ENCODE results near the gene RBP2.

Gene RBP2

DNA sequence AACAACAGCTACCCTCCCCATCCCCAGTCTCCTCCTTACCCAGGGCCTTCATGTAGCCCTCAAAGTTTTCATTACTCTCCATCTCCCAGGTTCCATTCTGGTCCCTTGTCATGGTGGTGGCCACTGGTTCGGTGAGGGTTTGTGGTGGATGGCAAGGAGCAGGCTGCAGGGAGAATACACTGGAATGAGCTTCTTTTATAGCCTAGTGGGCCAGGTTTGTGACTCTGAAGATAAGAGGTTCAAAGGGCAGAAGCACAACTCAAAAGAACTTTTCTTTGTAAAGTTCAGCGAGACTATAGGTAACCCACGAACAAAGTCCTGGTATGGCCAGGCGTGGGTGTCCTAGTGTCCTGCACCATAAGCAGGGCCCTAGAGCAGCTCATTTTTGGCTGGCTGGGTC, at the start of gene RBP2:
TSS of gene RBP2 (minus strand) at position 169 of the 400 bp plus-strand sequence. CDS start at position 112, 57 bp downstream.
- no peak for DNase-seq (ENCODE audit: low read depth in 2 of 2)

GRCh38 chr3:139524841-139525636, 48.7 kb upstream of the RBP2 start:
- no peak for DNase-seq (ENCODE audit: low read depth in 2 of 2)

GRCh38 chr3:139523718-139524117, 47.4 kb upstream of the RBP2 start:
- DNase-seq (ENCODE audit: low read depth in 2 of 2), result no peak

- no peak for DNase-seq (ENCODE audit: low read depth in 2 of 2)
These were observed 46.9 kb upstream of the RBP2 start for GRCh38 chr3:139523166-139523565.

DNA sequence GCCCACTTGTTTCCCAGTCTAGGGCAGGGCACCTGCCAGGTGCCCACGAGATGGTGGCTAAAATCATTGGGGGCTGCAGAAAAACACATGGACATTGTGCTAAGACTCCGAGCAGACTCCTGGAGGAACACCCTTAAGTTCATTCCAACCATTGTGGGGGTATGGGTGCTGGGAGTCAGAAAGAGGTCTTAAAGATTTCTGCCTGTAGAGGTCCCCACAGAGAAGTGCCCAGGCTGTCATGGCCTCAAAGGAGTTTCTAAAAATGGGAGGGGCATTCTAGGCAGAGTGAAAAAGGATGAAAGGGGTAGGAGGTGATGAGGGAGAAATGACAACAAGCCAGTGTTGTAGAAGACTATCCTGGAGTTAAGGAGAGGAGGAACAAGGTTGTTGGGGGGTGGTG, 46.1 kb upstream of the RBP2 start:
- DNase-seq (ENCODE audit: low read depth in 2 of 2), result no peak

DNA sequence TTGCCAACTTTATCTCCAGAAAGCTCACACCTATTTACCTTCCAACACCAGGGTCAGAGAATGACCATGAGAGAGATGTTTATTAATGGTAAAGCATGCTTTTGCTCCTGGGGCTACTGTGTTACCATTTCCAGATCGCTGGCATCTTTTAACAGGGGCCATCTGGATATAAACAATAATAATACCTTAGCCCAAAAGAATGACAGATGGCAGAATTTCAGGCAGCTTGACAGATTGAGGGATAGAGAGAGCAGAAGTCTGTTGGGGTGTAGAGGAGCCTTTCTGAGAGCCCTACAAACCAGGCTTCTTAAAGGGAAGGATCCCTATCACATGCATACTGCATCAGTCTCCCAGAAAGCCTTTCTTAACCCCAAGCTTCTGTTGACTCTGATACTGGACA, 45.5 kb upstream of the RBP2 start:
- no peak for DNase-seq (ENCODE audit: low read depth in 2 of 2)

GRCh38 chr3:139521144-139521543, 44.8 kb upstream of the RBP2 start:
- DNase-seq (ENCODE audit: low read depth in 2 of 2), result no peak

DNA sequence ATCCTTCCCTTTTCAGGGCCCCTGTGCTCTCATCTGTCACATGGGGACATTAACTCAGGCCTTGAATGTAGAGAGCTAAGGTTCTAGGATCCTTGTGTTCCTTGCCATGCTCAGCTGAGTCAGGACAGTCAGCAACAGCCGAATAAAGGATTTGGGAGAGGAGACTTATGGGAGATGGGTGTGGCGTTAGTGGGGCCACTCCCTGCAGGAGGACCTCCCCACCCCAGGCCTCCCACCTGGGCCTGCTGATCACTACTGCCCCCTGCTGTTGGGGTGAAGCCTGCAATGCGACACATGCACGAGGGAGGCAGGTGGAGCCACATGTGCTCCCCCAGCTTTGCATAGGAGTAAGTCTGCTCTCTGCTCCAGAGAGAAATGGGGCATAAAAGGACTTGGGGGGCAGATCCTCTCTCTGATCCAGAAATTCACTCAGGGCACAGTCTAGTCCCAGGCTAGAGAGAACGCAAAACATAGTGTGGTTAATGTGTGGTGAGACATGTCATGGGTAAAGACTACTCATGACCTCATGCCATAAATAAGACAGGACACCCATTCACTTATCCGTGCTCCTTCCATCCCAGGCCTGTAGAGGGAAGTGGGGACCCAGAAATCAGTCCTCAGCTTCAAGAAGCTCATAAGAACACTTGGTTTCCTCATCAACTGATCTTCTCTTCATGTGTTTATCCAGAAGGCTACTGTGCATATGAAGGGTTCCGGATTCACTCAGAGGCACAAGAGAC, 43.9 kb upstream of the RBP2 start:
- no peak for DNase-seq (ENCODE audit: low read depth in 2 of 2)

DNA sequence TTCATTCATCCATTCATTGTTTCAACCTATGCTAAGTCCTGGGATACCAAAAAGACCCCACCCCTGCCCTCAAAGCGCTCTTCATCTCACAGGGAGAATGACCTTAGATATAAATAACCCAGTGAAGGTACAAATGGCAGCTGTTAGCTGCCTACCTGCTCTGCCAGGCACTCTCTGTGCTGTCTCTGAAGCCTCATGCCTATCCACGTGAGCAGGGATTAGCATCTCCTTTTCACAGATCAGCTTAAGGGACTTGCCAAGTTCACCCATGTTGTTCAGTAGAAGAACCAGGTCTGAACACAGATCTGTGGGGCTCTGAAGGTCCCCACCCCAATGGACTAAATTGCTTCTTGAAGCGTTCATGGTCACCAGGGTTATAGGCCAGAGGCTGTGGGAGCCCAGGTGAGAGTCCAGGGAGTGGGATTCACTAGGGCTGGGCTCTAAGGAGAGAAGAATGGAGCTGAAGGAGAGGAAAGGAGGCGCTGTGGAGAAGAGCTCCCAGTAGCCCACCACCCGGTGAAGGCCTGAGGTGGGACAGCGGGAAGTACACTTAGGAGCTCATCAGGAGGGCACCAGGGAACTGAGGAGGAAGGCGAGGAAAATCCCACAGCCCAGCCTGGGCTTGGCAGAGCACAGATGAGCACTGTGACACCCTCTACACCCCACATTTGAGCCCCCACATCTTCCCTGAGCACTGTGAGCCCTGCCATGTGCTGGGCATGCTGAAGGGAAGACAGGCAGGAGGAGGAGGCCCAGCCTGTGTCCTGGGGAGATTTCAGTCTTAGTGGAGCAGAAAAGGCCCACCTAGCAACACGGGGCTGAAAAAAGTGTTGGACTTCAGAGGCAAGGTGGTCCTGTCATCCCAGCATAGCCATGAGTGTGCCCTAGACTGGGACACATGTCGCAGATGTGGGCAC, 42.9 kb upstream of the RBP2 start:
- DNase-seq (ENCODE audit: low read depth in 2 of 2), result no peak

DNA sequence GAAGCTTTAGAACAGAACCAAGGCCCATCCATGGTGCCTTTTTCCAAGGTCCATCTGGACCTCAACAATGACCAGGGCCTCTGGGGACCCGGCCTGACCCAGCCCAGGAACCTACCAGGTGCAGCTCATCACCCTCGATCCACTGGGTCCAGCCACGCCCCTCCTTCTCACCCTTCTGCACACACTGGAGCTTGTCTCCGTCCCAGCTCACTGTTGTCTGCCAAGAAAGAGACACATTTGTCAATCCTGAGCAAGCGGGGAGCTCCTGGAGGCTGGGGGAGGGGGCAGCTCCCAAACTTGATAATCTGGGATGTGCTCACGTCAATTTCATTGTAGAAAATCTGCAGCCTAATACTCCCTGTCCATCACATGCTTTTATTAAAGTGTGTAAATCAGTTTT, 42.0 kb upstream of the RBP2 start:
- DNase-seq (ENCODE audit: low read depth in 2 of 2), result no peak

- no peak for DNase-seq (ENCODE audit: low read depth in 2 of 2)
These were observed 41.2 kb upstream of the RBP2 start for GRCh38 chr3:139517321-139518065.

DNA sequence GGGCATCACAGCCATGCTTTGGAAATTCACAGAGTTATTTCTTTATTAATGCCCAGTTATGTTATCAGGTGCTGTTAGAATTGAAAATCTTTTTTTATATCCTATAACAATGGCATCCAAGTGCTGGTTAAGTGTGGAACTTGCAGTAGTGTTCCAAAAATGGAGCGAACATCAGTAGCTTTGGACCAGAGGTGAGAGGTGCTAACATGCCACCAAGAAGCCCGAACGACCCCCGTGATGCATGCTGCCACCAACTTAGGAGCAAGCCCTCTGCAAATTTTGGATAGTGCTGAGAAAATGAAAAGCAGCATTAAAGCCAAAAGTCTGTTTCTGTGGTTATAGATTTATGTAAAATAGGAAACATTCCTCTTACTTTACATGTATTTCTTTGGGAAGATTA, 38.4 kb upstream of the RBP2 start:
- no peak for DNase-seq (ENCODE audit: low read depth in 2 of 2)

GRCh38 chr3:139509631-139510030, 33.3 kb upstream of the RBP2 start:
- DNase-seq (ENCODE audit: low read depth in 2 of 2), result no peak

GRCh38 chr3:139506766-139507165, 30.4 kb upstream of the RBP2 start:
- no peak for DNase-seq (ENCODE audit: low read depth in 2 of 2)

DNA sequence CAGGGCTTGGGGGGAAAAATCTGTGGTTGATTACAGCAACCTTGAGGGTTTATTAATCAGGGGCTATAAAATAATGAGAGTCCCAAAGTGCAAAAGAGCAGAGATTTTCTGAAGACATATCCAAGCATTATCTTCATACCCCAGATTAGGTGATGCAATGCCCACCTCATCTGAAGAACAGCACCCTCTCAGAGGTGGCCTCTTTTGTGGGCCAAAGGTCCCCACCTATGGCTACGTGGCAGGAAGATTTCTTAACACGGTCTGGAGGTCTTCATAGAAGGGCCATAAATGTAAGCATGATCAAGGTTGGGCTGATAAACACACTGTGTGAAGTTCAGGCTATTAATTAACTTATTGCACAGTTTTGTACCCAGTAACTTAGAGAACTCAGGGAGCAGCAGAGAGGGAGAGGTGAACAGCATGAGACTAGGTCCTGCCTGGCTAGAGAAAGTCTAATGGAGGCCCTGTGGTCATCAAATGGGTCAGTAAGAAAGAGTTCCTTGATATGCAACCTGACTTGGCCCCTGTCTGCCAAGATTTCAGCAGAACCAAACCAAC, 29.6 kb upstream of the RBP2 start:
- no peak for DNase-seq (ENCODE audit: low read depth in 2 of 2)

DNA sequence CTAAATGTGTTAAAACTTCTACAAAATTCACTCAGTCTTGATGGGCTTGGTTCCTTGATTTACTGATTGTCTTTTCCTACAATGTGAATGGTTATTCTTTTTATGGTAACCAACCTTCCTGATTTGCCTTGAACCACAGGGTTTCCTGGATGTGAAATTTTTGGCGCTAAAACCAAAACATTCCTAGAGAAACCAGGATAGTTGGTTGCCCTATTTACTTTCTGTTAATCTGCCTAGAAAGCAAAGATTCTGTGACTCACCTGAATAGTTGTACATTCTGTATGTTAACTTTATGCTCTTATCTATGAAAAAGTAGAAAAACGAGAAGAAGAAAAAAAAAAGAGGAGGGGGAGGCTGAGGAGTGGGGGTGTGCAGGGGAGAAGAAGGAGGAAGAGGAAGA, 23.2 kb upstream of the RBP2 start:
- no peak for DNase-seq (ENCODE audit: low read depth in 2 of 2)

GRCh38 chr3:139493826-139494385, 17.6 kb upstream of the RBP2 start:
- no peak for DNase-seq (ENCODE audit: low read depth in 2 of 2)

DNA sequence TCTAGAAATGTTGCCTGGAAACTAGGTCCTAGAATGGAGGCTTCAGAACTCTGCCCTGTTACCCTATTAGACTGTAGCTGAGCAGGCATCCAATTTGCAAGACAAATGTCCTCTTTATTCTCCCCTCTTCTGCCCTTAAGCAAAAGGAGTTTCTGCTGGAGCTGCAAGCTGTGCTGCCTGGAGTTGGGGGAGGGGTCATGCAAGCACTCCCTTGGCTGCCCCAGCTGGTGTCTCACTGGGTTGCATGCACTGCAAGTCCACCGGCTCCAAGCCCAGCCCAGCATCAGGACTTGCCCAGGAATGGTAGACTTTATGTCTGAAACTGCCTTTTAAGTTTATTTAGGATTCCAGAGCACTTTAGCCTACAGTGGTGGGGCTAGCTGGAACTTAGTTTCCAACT, 15.7 kb upstream of the RBP2 start:
- no peak for DNase-seq (ENCODE audit: low read depth in 2 of 2)

GRCh38 chr3:139491027-139491700, 14.8 kb upstream of the RBP2 start:
- DNase-seq (ENCODE audit: low read depth in 2 of 2), result no peak

GRCh38 chr3:139482206-139482605, 5.9 kb upstream of the RBP2 start:
- DNase-seq (ENCODE audit: low read depth in 2 of 2), result no peak

Measured in stimulated activated CD8-positive, alpha-beta memory T cell treated with anti-CD3 and anti-CD28 coated beads, Interleukin-7, amount 100 ng/mL, for 4 hours (primary cell).